ENCODE measurements around the gene COBL.

- TF ChIP-seq TAF1 (IDR thresholded peaks at IDR 0.05; ENCODE audit: borderline replicate concordance, low read depth, low read length) (no peak), POLR2A (IDR thresholded peaks at IDR 0.05; ENCODE audit: low read depth, low read length) (no peak), POLR2AphosphoS5 (IDR thresholded peaks at IDR 0.05; ENCODE audit: low read depth, low read length) (no peak)
These were observed 340.5 kb downstream of the COBL start for GRCh38 chr7:50976064-50976463.

Data from GM12892 (cell line).